ENCODE results near the gene DYNLT1. TPM values are rescaled to one million over a fixed set of nuclear protein-coding genes. Genes with fewer than 3 reads are reported as not detected.

Gene DYNLT1
- total RNA-seq, 1 donor from 2014 or later: 75.6 TPM

GRCh38 chr6:158597565-158597964 lies 47.0 kb downstream of the DYNLT1 start:
- no peak for DNase-seq

- DNase-seq: no peak
Observed at GRCh38 chr6:158596861-158597260, 47.7 kb downstream of the DYNLT1 start.

GRCh38 chr6:158595223-158595622 lies 49.3 kb downstream of the DYNLT1 start:
- DNase-seq: no peak

GRCh38 chr6:158593670-158594069 lies 50.9 kb downstream of the DYNLT1 start:
- no peak for DNase-seq

GRCh38 chr6:158591810-158592209 lies 52.7 kb downstream of the DYNLT1 start:
- no peak for DNase-seq

- no peak for DNase-seq
Observed at GRCh38 chr6:158591134-158591809, 53.3 kb downstream of the DYNLT1 start.

- DNase-seq: no peak
Observed at GRCh38 chr6:158589366-158589765, 55.2 kb downstream of the DYNLT1 start.

GRCh38 chr6:158586652-158587051 lies 57.9 kb downstream of the DYNLT1 start:
- DNase-seq: no peak

Small RNA genes within 50 kb of the gene (small RNA-seq; reads per million reads assigned to genes)
- not detected for gene MIR7161

Other genes with a start within 250 kb of the DYNLT1 start
- gene TMEM181, start 84.7 kb downstream of the DYNLT1 start, total RNA-seq: 80.3 TPM
- 2.0 TPM for gene SYTL3, start 5.3 kb upstream of the DYNLT1 start, total RNA-seq
- 162 TPM for gene EZR, start 174.6 kb upstream of the DYNLT1 start, total RNA-seq

All from occipital lobe (tissue), 3 donors.